Measurements from ENCODE around the gene CCDC24. TPM values are rescaled to one million over a fixed set of nuclear protein-coding genes. Genes with fewer than 3 reads are reported as not detected.

CCDC24 gene
- total and polyA plus RNA-seq, 2 of the 13 experiments (the other 11 are each of a cell fraction or from before 2014, with no cell fraction given) = 1.4 to 2.9 TPM

DNA sequence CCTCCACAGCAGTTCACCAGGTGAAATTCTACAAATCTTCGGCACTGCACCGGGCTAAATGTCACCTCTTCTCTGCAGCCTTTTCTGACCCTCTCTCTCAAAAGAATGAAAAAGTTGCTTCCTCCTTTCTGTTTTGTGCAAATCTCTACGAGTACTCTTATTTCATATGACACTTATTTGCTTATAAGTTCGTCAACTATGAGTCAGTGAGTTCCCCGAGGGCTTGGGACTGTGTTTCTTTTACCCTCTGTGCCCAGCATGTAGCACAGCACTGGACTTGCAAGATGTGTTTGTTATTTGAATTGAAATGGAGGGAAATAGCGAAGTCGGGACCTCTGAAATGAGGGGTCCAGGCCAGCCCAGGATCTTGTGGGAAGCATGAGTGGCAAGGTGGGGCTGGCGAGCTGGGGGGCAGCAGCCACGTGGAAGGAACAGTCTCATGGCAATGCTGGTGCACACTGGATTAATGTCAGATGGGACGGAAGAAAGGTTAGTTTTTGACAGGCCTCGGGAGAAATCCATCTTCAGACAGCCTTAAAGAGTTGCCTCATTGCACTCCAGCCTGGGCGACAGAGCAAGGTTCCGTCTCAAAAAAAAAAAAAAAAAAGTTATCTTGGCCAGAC, 33.6 kb downstream of the CCDC24 start (continued):
- TF ChIP-seq, protein P1, sequence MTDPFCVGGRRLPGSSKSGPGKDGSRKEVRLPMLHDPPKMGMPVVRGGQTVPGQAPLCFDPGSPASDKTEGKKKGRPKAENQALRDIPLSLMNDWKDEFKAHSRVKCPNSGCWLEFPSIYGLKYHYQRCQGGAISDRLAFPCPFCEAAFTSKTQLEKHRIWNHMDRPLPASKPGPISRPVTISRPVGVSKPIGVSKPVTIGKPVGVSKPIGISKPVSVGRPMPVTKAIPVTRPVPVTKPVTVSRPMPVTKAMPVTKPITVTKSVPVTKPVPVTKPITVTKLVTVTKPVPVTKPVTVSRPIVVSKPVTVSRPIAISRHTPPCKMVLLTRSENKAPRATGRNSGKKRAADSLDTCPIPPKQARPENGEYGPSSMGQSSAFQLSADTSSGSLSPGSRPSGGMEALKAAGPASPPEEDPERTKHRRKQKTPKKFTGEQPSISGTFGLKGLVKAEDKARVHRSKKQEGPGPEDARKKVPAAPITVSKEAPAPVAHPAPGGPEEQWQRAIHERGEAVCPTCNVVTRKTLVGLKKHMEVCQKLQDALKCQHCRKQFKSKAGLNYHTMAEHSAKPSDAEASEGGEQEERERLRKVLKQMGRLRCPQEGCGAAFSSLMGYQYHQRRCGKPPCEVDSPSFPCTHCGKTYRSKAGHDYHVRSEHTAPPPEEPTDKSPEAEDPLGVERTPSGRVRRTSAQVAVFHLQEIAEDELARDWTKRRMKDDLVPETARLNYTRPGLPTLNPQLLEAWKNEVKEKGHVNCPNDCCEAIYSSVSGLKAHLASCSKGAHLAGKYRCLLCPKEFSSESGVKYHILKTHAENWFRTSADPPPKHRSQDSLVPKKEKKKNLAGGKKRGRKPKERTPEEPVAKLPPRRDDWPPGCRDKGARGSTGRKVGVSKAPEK (CRISPR knock-in tag; IDR thresholded peaks at IDR 0.05; ENCODE audit: borderline replicate concordance) = no peak
- TF ChIP-seq, protein P2, sequence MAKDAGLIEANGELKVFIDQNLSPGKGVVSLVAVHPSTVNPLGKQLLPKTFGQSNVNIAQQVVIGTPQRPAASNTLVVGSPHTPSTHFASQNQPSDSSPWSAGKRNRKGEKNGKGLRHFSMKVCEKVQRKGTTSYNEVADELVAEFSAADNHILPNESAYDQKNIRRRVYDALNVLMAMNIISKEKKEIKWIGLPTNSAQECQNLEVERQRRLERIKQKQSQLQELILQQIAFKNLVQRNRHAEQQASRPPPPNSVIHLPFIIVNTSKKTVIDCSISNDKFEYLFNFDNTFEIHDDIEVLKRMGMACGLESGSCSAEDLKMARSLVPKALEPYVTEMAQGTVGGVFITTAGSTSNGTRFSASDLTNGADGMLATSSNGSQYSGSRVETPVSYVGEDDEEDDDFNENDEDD (CRISPR knock-in tag; IDR thresholded peaks at IDR 0.05; ENCODE audit: borderline replicate concordance) = no peak
- TF ChIP-seq NR1H2 (CRISPR knock-in tag; IDR thresholded peaks at IDR 0.05; ENCODE audit: borderline replicate concordance, low read depth) (no peak), SYNCRIP (IDR thresholded peaks at IDR 0.05; ENCODE audit: insufficient read depth, low read depth, low read length) (no peak), ATF1 (CRISPR knock-in tag; IDR thresholded peaks at IDR 0.05) (no peak), ZNF703 (CRISPR knock-in tag; IDR thresholded peaks at IDR 0.05; ENCODE audit: borderline replicate concordance) (no peak)
- TF ChIP-seq, protein P3, sequence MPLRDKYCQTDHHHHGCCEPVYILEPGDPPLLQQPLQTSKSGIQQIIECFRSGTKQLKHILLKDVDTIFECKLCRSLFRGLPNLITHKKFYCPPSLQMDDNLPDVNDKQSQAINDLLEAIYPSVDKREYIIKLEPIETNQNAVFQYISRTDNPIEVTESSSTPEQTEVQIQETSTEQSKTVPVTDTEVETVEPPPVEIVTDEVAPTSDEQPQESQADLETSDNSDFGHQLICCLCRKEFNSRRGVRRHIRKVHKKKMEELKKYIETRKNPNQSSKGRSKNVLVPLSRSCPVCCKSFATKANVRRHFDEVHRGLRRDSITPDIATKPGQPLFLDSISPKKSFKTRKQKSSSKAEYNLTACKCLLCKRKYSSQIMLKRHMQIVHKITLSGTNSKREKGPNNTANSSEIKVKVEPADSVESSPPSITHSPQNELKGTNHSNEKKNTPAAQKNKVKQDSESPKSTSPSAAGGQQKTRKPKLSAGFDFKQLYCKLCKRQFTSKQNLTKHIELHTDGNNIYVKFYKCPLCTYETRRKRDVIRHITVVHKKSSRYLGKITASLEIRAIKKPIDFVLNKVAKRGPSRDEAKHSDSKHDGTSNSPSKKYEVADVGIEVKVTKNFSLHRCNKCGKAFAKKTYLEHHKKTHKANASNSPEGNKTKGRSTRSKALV (CRISPR knock-in tag; IDR thresholded peaks at IDR 0.05) = no peak
- TF ChIP-seq, protein P4, sequence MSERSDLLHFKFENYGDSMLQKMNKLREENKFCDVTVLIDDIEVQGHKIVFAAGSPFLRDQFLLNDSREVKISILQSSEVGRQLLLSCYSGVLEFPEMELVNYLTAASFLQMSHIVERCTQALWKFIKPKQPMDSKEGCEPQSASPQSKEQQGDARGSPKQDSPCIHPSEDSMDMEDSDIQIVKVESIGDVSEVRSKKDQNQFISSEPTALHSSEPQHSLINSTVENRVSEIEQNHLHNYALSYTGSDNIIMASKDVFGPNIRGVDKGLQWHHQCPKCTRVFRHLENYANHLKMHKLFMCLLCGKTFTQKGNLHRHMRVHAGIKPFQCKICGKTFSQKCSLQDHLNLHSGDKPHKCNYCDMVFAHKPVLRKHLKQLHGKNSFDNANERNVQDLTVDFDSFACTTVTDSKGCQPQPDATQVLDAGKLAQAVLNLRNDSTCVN (CRISPR knock-in tag; IDR thresholded peaks at IDR 0.05; ENCODE audit: borderline replicate concordance) = no peak
- TF ChIP-seq, protein P5, sequence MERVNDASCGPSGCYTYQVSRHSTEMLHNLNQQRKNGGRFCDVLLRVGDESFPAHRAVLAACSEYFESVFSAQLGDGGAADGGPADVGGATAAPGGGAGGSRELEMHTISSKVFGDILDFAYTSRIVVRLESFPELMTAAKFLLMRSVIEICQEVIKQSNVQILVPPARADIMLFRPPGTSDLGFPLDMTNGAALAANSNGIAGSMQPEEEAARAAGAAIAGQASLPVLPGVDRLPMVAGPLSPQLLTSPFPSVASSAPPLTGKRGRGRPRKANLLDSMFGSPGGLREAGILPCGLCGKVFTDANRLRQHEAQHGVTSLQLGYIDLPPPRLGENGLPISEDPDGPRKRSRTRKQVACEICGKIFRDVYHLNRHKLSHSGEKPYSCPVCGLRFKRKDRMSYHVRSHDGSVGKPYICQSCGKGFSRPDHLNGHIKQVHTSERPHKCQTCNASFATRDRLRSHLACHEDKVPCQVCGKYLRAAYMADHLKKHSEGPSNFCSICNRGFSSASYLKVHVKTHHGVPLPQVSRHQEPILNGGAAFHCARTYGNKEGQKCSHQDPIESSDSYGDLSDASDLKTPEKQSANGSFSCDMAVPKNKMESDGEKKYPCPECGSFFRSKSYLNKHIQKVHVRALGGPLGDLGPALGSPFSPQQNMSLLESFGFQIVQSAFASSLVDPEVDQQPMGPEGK (CRISPR knock-in tag; IDR thresholded peaks at IDR 0.05) = no peak
- TF ChIP-seq, protein P6, sequence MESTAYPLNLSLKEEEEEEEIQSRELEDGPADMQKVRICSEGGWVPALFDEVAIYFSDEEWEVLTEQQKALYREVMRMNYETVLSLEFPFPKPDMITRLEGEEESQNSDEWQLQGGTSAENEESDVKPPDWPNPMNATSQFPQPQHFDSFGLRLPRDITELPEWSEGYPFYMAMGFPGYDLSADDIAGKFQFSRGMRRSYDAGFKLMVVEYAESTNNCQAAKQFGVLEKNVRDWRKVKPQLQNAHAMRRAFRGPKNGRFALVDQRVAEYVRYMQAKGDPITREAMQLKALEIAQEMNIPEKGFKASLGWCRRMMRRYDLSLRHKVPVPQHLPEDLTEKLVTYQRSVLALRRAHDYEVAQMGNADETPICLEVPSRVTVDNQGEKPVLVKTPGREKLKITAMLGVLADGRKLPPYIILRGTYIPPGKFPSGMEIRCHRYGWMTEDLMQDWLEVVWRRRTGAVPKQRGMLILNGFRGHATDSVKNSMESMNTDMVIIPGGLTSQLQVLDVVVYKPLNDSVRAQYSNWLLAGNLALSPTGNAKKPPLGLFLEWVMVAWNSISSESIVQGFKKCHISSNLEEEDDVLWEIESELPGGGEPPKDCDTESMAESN (CRISPR knock-in tag; conservative IDR thresholded peaks at IDR 0.05) = no peak

All from HepG2 (cell line).